ENCODE results near the gene PSME3IP1. TPM values are rescaled to one million over a fixed set of nuclear protein-coding genes. Genes with fewer than 3 reads are reported as not detected.

The PSME3IP1 gene
- total RNA-seq, 1 experiment from 2014 or later, result 45.6 TPM

GRCh38 chr16:57167953-57168352 is 17.9 kb downstream of the PSME3IP1 start:
- DNase-seq (peak; percentile 57), ATAC-seq (peak; percentile 63)
- POLR2A ChIA-PET (ENCODE audit: unreplicated experiment), result no interaction called here
- Histone ChIP-seq H3K4me1 (ENCODE audit: insufficient read depth, low read length) (no peaks in the 10 kb centered on the region), H3F3A (ENCODE audit: low read length, unreplicated experiment) (no peaks in the 10 kb centered on the region), H3K9ac (ENCODE audit: low read length) (no peak overlapping the region), H3K4me2 (ENCODE audit: low read length) (no peak overlapping the region), H3K27me3 (ENCODE audit: low read length) (no peaks in the 10 kb centered on the region), H3K79me2 (ENCODE audit: low read length) (no peaks in the 10 kb centered on the region), H3K4me3 (ENCODE audit: low read length) (no peak overlapping the region), H3K36me3 (ENCODE audit: low read depth, low read length) (peaks cover 19% of the 10 kb centered on the region), H4K20me1 (ENCODE audit: low read length) (no peaks in the 10 kb centered on the region), H3K9me2 (replicated peaks; ENCODE audit: low read length) (no peaks in the 10 kb centered on the region), H3K9me3 (ENCODE audit: low read length) (no peaks in the 10 kb centered on the region), H2AFZ (ENCODE audit: low read length) (no peak overlapping the region), H3K27ac (ENCODE audit: low read length) (no peak overlapping the region)
- TF ChIP-seq, protein P1, sequence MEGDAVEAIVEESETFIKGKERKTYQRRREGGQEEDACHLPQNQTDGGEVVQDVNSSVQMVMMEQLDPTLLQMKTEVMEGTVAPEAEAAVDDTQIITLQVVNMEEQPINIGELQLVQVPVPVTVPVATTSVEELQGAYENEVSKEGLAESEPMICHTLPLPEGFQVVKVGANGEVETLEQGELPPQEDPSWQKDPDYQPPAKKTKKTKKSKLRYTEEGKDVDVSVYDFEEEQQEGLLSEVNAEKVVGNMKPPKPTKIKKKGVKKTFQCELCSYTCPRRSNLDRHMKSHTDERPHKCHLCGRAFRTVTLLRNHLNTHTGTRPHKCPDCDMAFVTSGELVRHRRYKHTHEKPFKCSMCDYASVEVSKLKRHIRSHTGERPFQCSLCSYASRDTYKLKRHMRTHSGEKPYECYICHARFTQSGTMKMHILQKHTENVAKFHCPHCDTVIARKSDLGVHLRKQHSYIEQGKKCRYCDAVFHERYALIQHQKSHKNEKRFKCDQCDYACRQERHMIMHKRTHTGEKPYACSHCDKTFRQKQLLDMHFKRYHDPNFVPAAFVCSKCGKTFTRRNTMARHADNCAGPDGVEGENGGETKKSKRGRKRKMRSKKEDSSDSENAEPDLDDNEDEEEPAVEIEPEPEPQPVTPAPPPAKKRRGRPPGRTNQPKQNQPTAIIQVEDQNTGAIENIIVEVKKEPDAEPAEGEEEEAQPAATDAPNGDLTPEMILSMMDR (conservative IDR thresholded peaks at IDR 0.05; ENCODE audit: low read depth, low read length), result peak; percentile 71
- no peak for TF ChIP-seq EZH2 (IDR thresholded peaks at IDR 0.05; ENCODE audit: low read length, unreplicated experiment)
- intact Hi-C loops (cut with micrococcal nuclease), result loop anchor here (1.0 to 5.0 kb wide), 2 partner anchors 84 to 221 kb away; no protein-coding TSS in a partner anchor
- no TSS peak for BruUV-seq (replicated peaks)
- CTCF ChIA-PET, result no interaction called here

GRCh38 chr16:57167538-57167937 is 18.3 kb downstream of the PSME3IP1 start:
- Histone ChIP-seq H3K27ac (ENCODE audit: low read length) (no peak overlapping the region), H3F3A (ENCODE audit: low read length, unreplicated experiment) (no peaks in the 10 kb centered on the region), H3K36me3 (ENCODE audit: low read depth, low read length) (peaks cover 19% of the 10 kb centered on the region), H3K9ac (ENCODE audit: low read length) (no peak overlapping the region), H3K4me3 (ENCODE audit: low read length) (no peak overlapping the region), H3K4me1 (ENCODE audit: insufficient read depth, low read length) (no peaks in the 10 kb centered on the region), H4K20me1 (ENCODE audit: low read length) (no peaks in the 10 kb centered on the region), H3K9me3 (ENCODE audit: low read length) (no peaks in the 10 kb centered on the region), H3K9me2 (replicated peaks; ENCODE audit: low read length) (no peaks in the 10 kb centered on the region), H2AFZ (ENCODE audit: low read length) (no peak overlapping the region), H3K79me2 (ENCODE audit: low read length) (no peaks in the 10 kb centered on the region), H3K27me3 (ENCODE audit: low read length) (no peaks in the 10 kb centered on the region), H3K4me2 (ENCODE audit: low read length) (no peak overlapping the region)
- DNase-seq, result no peak
- intact Hi-C loops (cut with micrococcal nuclease), result loop anchor here (5.0 kb wide), 1 partner anchor 220 kb away; no protein-coding TSS in a partner anchor
- no TSS peak for BruUV-seq (replicated peaks)
- CTCF ChIA-PET, result no interaction called here
- TF ChIP-seq EZH2phosphoT487 (IDR thresholded peaks at IDR 0.05; ENCODE audit: borderline replicate concordance, low read length) (no peak), EZH2 (IDR thresholded peaks at IDR 0.05; ENCODE audit: low read length, unreplicated experiment) (no peak)
- TF ChIP-seq, protein P1 (conservative IDR thresholded peaks at IDR 0.05; ENCODE audit: low read depth, low read length), result no peak
- POLR2A ChIA-PET (ENCODE audit: unreplicated experiment), result no interaction called here
- no peak for ATAC-seq

DNA sequence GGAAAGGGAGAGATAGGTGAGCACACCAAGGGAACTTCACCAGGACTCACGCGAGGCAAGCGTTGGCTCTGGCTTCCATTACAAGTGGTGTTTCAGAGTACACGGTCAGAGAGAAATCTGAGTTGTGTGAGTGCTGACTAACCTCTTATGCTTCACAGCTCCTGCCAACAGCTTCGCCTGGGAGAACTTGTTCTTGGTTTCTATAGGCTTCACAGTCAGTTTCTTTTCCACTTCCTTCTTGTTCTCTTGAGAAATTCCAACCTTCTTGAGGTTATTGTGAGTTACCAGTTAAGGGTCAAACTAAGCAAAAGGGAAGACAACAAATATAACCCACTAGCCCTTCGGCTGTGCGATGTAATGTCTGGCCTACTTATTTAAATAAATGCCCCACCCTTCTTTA is 18.9 kb downstream of the PSME3IP1 start:
- DNase-seq, result peak; percentile 4
- CTCF ChIA-PET, result no interaction called here

More for the DNA sequence above, 18.9 kb downstream of the PSME3IP1 start:
- TF ChIP-seq EZH2 (IDR thresholded peaks at IDR 0.05; ENCODE audit: low read length, unreplicated experiment) (no peak), EZH2phosphoT487 (IDR thresholded peaks at IDR 0.05; ENCODE audit: borderline replicate concordance, low read length) (no peak)
- TF ChIP-seq, protein P1 (conservative IDR thresholded peaks at IDR 0.05; ENCODE audit: low read depth, low read length), result no peak
- no TSS peak for BruUV-seq (replicated peaks)
- H4K20me1 ChIP-seq (ENCODE audit: low read length), result no peaks in the 10 kb centered on the region
- H2AFZ ChIP-seq (ENCODE audit: low read length), result no peak overlapping the region
- peaks cover 19% of the 10 kb centered on the region for H3K36me3 ChIP-seq (ENCODE audit: low read depth, low read length)
- no peak overlapping the region for H3K4me2 ChIP-seq (ENCODE audit: low read length)
- no peak overlapping the region for H3K9ac ChIP-seq (ENCODE audit: low read length)
- no peak overlapping the region for H3K27ac ChIP-seq (ENCODE audit: low read length)
- H3F3A ChIP-seq (ENCODE audit: low read length, unreplicated experiment), result no peaks in the 10 kb centered on the region
- intact Hi-C loops (cut with micrococcal nuclease), result loop anchor here (5.0 kb wide), 1 partner anchor 220 kb away; no protein-coding TSS in a partner anchor
- no peak for ATAC-seq
- no peaks in the 10 kb centered on the region for H3K4me1 ChIP-seq (ENCODE audit: insufficient read depth, low read length)
- no peak overlapping the region for H3K4me3 ChIP-seq (ENCODE audit: low read length)
- POLR2A ChIA-PET (ENCODE audit: unreplicated experiment), result no interaction called here
- H3K9me2 ChIP-seq (replicated peaks; ENCODE audit: low read length), result no peaks in the 10 kb centered on the region
- H3K27me3 ChIP-seq (ENCODE audit: low read length), result no peaks in the 10 kb centered on the region
- H3K9me3 ChIP-seq (ENCODE audit: low read length), result no peaks in the 10 kb centered on the region
- no peaks in the 10 kb centered on the region for H3K79me2 ChIP-seq (ENCODE audit: low read length)

Data from PC-3 (cell line).